Mucosa of rectum (tissue), 2 donors: ENCODE results near the gene KCNJ2.

ENCODE experiments used
- H3K27ac ChIP-seq, 2 donors: one replicate each; pipeline ENCODE4 v1.7.0; 2013; ENCODE audit warnings: inconsistent platforms in 2 of 2, low read depth in 2 of 2, low read length in 2 of 2
- H3K27me3 ChIP-seq, 2 donors: one replicate each; pipeline ENCODE4 v1.7.0; 2013; ENCODE audit warnings: low read length in 2 of 2; ENCODE audit not compliant: control insufficient read depth in 2 of 2, insufficient read depth in 2 of 2
- H3K36me3 ChIP-seq, 2 donors: one replicate each; pipeline ENCODE4 v1.7.0; 2013; ENCODE audit warnings: low read length in 2 of 2; ENCODE audit not compliant: control insufficient read depth in 2 of 2, insufficient read depth in 2 of 2
- H3K4me1 ChIP-seq, 2 donors: one replicate each; pipeline ENCODE4 v1.7.0; 2013; ENCODE audit warnings: low read length in 2 of 2, mild to moderate bottlenecking in 1 of 2; ENCODE audit not compliant: control insufficient read depth in 2 of 2, insufficient read depth in 2 of 2
- H3K4me3 ChIP-seq, 2 donors: one replicate each; pipeline ENCODE4 v1.7.0; 2013; ENCODE audit warnings: low read length in 2 of 2
- H3K9ac ChIP-seq, 2 donors: one replicate each; pipeline ENCODE4 v1.7.0; 2013; ENCODE audit warnings: low read length in 2 of 2, low read depth in 1 of 2, mild to moderate bottlenecking in 1 of 2
- H3K9me3 ChIP-seq, 2 donors: one replicate each; pipeline ENCODE4 v1.7.0; 2013; ENCODE audit warnings: low read length in 2 of 2; ENCODE audit not compliant: control insufficient read depth in 2 of 2
- donor health status: healthy.
- donor health status: Normal muscosa, but diverticular disease.

KCNJ2 gene

DNA sequence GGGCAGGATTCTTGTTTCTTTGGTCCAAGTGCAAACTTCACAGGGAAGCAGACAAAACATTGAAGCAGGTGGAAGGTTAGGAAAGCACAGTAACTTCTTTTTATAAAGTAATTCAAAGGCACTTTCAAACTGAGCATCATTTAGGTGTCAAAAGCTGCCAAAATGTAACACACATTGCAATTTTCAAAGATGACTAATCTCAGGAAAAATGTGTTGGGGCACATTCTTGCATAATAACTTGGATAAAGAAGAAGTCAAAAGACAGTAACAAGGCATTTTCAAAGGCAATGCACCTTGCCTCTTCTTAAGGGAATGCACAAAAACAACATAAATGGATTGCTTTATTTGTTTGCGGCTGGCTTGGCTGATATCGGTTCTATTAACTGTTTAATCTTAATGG is 3.6 kb downstream of the KCNJ2 start:
- no peak overlapping the region for H3K9ac ChIP-seq
- H3K27ac ChIP-seq, result no peak overlapping the region
- H3K36me3 ChIP-seq, result peaks cover 20 to 21% of the 10 kb centered on the region in 2 donors
- no peak overlapping the region for H3K4me3 ChIP-seq
- peaks cover 0 to 4% of the 10 kb centered on the region in 2 donors for H3K4me1 ChIP-seq
- no peaks in the 10 kb centered on the region for H3K27me3 ChIP-seq
- no peaks in the 10 kb centered on the region for H3K9me3 ChIP-seq

DNA sequence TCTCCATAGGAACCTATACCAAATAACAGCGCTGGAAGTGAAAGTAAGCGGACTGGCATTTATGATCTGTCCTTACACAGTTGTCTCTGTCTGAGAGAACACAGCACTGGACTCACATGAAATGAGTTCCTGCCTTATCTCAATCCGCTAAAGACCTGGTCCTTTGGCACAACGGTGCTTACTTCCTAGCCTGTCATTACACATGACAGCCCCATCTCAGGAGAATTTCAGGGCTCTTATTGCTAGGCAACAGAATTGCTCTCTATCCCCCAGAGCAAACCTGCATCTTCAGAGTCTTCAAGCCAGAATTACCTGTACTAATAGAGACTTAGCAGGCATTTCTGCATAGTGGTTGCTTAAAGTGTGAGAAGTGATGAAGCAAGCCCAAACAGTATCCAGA is 4.3 kb downstream of the KCNJ2 start:
- H3K9me3 ChIP-seq, result no peaks in the 10 kb centered on the region
- no peak overlapping the region for H3K4me3 ChIP-seq
- H3K36me3 ChIP-seq, result peaks cover 20 to 21% of the 10 kb centered on the region in 2 donors
- H3K9ac ChIP-seq, result no peak overlapping the region
- H3K27me3 ChIP-seq, result no peaks in the 10 kb centered on the region
- peaks cover 0 to 4% of the 10 kb centered on the region in 2 donors for H3K4me1 ChIP-seq
- H3K27ac ChIP-seq, result no peak overlapping the region

GRCh38 chr17:70181376-70181775 is 12.0 kb downstream of the KCNJ2 start:
- H3K27ac ChIP-seq, result no peak overlapping the region
- no peaks in the 10 kb centered on the region for H3K27me3 ChIP-seq
- peaks cover 6 to 8% of the 10 kb centered on the region in 2 donors for H3K36me3 ChIP-seq
- H3K4me1 ChIP-seq, result no peaks in the 10 kb centered on the region
- H3K9ac ChIP-seq, result no peak overlapping the region
- no peak overlapping the region for H3K4me3 ChIP-seq
- no peaks in the 10 kb centered on the region for H3K9me3 ChIP-seq

DNA sequence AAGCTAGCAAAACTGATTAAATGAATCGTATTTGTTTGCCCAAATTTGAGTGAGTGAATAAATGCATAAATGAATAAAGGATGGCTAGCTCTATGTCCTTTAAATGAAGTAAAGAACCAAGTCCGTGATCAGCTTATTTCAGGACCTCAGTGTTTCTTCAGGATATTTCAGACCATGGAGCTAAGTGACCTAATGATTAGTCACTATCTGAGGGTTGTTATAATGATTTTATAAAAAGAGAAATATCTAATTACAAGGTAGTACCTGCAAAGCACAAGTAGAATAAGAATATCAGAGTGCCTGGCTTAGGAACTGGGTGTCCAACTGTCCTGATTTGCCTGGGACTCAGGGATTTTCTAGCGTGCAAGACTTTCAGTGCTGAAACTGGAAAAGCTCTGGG is 12.5 kb downstream of the KCNJ2 start:
- Histone ChIP-seq H3K27ac (no peak overlapping the region), H3K4me1 (no peaks in the 10 kb centered on the region), H3K9ac (no peak overlapping the region), H3K36me3 (peaks cover 6 to 8% of the 10 kb centered on the region in 2 donors), H3K4me3 (no peak overlapping the region), H3K27me3 (no peaks in the 10 kb centered on the region), H3K9me3 (no peaks in the 10 kb centered on the region)

- Histone ChIP-seq H3K9ac (no peak overlapping the region), H3K4me1 (no peaks in the 10 kb centered on the region), H3K9me3 (no peaks in the 10 kb centered on the region), H3K27ac (no peak overlapping the region), H3K27me3 (no peaks in the 10 kb centered on the region), H3K36me3 (no peaks in the 10 kb centered on the region), H3K4me3 (no peak overlapping the region)
Measured at GRCh38 chr17:70183508-70183907, 14.2 kb downstream of the KCNJ2 start.

DNA sequence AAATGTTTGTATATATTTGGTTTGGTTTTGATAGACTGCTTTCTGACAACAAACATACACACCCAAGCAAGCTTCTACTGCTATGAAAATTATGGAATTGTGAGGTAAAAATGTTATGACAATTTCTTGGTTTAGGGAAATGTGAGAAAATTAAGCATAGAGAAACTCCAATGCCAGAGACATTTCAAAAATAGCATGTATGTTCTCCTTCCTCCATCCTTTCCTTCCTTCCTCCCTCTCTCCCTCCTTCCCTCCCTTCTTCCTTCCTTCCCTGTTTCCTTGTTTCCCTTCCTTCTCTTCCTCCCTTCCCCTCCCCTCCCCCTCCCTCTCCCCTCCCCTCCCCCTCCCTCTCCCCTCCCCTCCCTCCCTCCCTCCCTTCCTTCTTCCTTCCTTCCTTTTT is 14.9 kb downstream of the KCNJ2 start:
- Histone ChIP-seq H3K27ac (no peak overlapping the region), H3K36me3 (no peaks in the 10 kb centered on the region), H3K27me3 (no peaks in the 10 kb centered on the region), H3K9ac (no peak overlapping the region), H3K9me3 (no peaks in the 10 kb centered on the region), H3K4me1 (no peaks in the 10 kb centered on the region), H3K4me3 (no peak overlapping the region)

- Histone ChIP-seq H3K9ac (no peak overlapping the region), H3K4me1 (no peaks in the 10 kb centered on the region), H3K9me3 (no peaks in the 10 kb centered on the region), H3K36me3 (no peaks in the 10 kb centered on the region), H3K27me3 (no peaks in the 10 kb centered on the region), H3K4me3 (no peak overlapping the region), H3K27ac (no peak overlapping the region)
Measured at GRCh38 chr17:70184770-70185169, 15.4 kb downstream of the KCNJ2 start.

DNA sequence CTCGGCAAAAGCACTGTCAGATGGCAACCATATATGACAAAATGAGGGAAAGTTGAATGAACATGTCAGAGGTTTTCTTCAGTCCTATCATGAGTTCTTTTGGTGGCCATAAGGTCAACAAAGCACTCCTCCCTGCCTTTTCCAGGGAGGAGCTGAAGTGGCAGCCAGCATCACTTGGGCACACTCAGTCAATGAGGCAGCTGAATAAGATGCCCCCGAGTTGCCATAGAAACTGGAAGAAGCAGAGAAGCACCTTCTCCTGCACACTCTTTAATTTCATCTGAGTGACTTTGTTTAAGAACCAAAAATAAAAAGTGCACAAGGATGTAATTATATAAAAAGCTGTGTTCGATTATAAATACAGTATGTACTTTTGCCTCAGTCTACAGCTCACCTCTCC is 16.0 kb downstream of the KCNJ2 start:
- H3K27me3 ChIP-seq, result no peaks in the 10 kb centered on the region
- no peak overlapping the region for H3K9ac ChIP-seq
- no peaks in the 10 kb centered on the region for H3K4me1 ChIP-seq
- no peaks in the 10 kb centered on the region for H3K36me3 ChIP-seq
- H3K9me3 ChIP-seq, result no peaks in the 10 kb centered on the region
- no peak overlapping the region for H3K27ac ChIP-seq
- H3K4me3 ChIP-seq, result no peak overlapping the region

GRCh38 chr17:70187383-70187782 is 18.1 kb downstream of the KCNJ2 start:
- H3K27ac ChIP-seq, result no peak overlapping the region
- H3K36me3 ChIP-seq, result no peaks in the 10 kb centered on the region
- H3K9ac ChIP-seq, result no peak overlapping the region
- H3K27me3 ChIP-seq, result peaks cover 0 to 2% of the 10 kb centered on the region in 2 donors
- no peaks in the 10 kb centered on the region for H3K9me3 ChIP-seq
- no peaks in the 10 kb centered on the region for H3K4me1 ChIP-seq
- no peak overlapping the region for H3K4me3 ChIP-seq

- Histone ChIP-seq H3K36me3 (no peaks in the 10 kb centered on the region), H3K9ac (no peak overlapping the region), H3K9me3 (no peaks in the 10 kb centered on the region), H3K27ac (no peak overlapping the region), H3K4me3 (no peak overlapping the region), H3K4me1 (no peaks in the 10 kb centered on the region), H3K27me3 (peaks cover 0 to 2% of the 10 kb centered on the region in 2 donors)
Measured at GRCh38 chr17:70190959-70191805, 21.9 kb downstream of the KCNJ2 start.
